ENCODE results near the gene SHB. TPM values are rescaled to one million over a fixed set of nuclear protein-coding genes. Genes with fewer than 3 reads are reported as not detected.
A peak's percentile ranks its signal among the peaks of the same experiment; 100 is the strongest.

The SHB gene
- total RNA-seq, 2 experiments from 2014 or later = 1.1 to 1.2 TPM

DNA sequence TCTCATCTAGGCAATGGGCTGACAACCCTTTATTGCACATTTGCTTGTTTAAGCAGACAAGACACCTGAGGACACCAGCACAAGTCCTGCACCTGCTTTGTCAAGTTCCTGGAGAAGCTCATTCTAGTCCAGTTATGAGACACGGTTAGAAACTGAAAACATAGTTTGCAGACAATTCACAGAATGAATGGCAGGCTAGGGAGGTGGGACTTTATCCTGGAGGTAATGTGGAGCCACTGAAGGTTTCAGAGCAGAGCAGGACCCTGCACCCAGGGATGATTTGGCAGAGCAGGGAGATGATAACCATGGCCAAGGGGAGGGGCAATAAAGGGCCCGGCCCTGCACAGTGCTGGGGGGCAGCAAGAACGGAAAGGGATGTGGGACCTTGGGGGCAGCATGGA lies 114.4 kb downstream of the SHB start:
- H3K9me3 Mint-ChIP-seq = no peaks in the 10 kb centered on the region
- TF ChIP-seq, protein P1, sequence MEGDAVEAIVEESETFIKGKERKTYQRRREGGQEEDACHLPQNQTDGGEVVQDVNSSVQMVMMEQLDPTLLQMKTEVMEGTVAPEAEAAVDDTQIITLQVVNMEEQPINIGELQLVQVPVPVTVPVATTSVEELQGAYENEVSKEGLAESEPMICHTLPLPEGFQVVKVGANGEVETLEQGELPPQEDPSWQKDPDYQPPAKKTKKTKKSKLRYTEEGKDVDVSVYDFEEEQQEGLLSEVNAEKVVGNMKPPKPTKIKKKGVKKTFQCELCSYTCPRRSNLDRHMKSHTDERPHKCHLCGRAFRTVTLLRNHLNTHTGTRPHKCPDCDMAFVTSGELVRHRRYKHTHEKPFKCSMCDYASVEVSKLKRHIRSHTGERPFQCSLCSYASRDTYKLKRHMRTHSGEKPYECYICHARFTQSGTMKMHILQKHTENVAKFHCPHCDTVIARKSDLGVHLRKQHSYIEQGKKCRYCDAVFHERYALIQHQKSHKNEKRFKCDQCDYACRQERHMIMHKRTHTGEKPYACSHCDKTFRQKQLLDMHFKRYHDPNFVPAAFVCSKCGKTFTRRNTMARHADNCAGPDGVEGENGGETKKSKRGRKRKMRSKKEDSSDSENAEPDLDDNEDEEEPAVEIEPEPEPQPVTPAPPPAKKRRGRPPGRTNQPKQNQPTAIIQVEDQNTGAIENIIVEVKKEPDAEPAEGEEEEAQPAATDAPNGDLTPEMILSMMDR (IDR thresholded peaks at IDR 0.05) = no peak
- H3K9me3 ChIP-seq (ENCODE audit: control insufficient read depth in 1 of 2, insufficient read depth in 1 of 2, low read length in 2 of 2) = no peaks in the 10 kb centered on the region
- H3K36me3 Mint-ChIP-seq (ENCODE audit: low read depth) = no peaks in the 10 kb centered on the region
- no peak overlapping the region for H3K4me3 ChIP-seq (ENCODE audit: low read length)
- DNase-seq (no peak), ATAC-seq (ENCODE audit: poor library complexity) (no peak)
- no peak overlapping the region for H3K27ac Mint-ChIP-seq
- H3K4me1 ChIP-seq (ENCODE audit: insufficient read depth, low read length) = no peaks in the 10 kb centered on the region
- no peaks in the 10 kb centered on the region for H3K27me3 ChIP-seq (ENCODE audit: control insufficient read depth in 1 of 2, insufficient read depth in 2 of 2, low read length in 2 of 2)
- H3K4me3 Mint-ChIP-seq = no peak overlapping the region
- no peak overlapping the region for H3K27ac ChIP-seq (ENCODE audit: low read depth in 1 of 2, low read length in 2 of 2)
- H3K27me3 Mint-ChIP-seq = no peaks in the 10 kb centered on the region
- H3K36me3 ChIP-seq (ENCODE audit: insufficient read depth, low read length) = no peaks in the 10 kb centered on the region
- ChIA-PET POLR2A (no interaction called here), CTCF (no interaction called here)
- intact Hi-C loops (cut with DNase I, micrococcal nuclease) = no loop called here
- H3K4me1 Mint-ChIP-seq (ENCODE audit: low read depth) = no peaks in the 10 kb centered on the region

DNA sequence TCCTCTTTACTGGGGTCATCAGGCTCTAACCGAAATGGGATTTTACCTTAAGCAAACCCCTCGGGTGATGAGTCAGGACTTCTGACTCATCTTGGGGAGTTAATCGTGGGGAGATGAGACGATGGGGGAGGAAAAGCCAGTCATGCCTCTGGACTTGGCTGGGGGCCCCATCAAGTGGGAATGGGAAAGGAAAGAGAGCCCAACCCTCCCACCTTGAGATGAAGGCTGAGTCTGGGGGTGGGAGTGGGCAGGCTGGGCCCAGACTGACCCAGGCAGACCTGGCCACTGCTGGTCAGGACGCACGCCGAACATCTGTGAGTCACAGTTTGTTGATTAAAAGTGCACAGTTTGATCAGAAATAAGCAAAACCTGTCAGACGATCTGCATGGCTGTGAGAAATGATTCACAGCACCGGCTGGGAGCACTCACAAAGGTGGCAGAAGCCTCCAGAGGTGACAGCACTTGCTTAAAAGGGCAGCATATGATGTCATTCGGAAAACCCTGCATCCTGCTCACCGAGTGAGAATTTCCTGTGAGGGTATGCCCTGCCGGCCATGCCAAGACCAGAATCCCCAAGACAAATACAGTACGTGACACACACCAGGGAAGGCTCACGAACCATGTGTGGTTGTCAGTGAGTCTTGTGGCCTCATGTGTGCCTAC lies 115.1 kb downstream of the SHB start:
- H3K9me3 ChIP-seq (ENCODE audit: control insufficient read depth in 1 of 2, insufficient read depth in 1 of 2, low read length in 2 of 2) = no peaks in the 10 kb centered on the region
- H3K27ac ChIP-seq (ENCODE audit: low read depth in 1 of 2, low read length in 2 of 2) = no peak overlapping the region
- H3K36me3 ChIP-seq (ENCODE audit: insufficient read depth, low read length) = no peaks in the 10 kb centered on the region
- no peaks in the 10 kb centered on the region for H3K27me3 Mint-ChIP-seq
- DNase-seq = peak in 4 of 14 experiments; percentile 15 to 40 (median 19)
- no peaks in the 10 kb centered on the region for H3K4me1 ChIP-seq (ENCODE audit: insufficient read depth, low read length)
- no peak overlapping the region for H3K27ac Mint-ChIP-seq
- H3K9me3 Mint-ChIP-seq = no peaks in the 10 kb centered on the region
- ATAC-seq (ENCODE audit: poor library complexity) = no peak
- CTCF ChIA-PET = no interaction called here
- intact Hi-C loops (cut with DNase I, micrococcal nuclease) = no loop called here
- no peak overlapping the region for H3K4me3 ChIP-seq (ENCODE audit: low read length)
- TF ChIP-seq, protein P1 (IDR thresholded peaks at IDR 0.05) = no peak
- H3K4me1 Mint-ChIP-seq (ENCODE audit: low read depth) = no peaks in the 10 kb centered on the region
- H3K36me3 Mint-ChIP-seq (ENCODE audit: low read depth) = no peaks in the 10 kb centered on the region
- POLR2A ChIA-PET = no interaction called here
- no peak overlapping the region for H3K4me3 Mint-ChIP-seq
- no peaks in the 10 kb centered on the region for H3K27me3 ChIP-seq (ENCODE audit: control insufficient read depth in 1 of 2, insufficient read depth in 2 of 2, low read length in 2 of 2)

DNA sequence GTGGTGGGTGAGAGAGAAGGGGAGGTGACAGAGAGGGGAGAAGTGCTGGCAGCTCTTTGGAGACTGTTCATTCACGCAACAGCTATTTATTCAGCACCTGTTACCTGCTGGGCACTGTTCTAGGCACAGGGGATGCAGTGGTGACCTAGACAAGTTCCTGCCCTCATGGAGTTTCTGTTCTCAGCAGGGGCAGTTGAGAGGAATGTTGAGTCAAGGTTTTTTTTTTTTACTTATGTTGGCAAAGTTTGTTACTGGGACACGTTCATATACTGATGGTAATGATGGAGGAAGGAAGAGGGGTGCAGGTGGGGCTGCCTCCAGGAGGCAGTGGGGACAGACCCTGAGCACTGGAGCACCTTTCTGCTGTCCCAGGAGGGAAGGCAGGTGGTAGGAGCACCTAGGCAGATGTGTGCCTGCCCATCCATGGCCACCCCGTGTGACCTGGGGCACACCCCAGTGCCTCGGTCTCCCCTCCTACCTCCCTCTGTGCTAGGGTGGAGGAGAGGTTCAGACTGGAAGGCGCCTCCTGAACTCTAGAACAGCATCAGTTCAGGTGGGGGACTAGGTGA lies 115.7 kb downstream of the SHB start:
- TF ChIP-seq, protein P1 (IDR thresholded peaks at IDR 0.05) = no peak
- Histone ChIP-seq H3K27me3 (ENCODE audit: control insufficient read depth in 1 of 2, insufficient read depth in 2 of 2, low read length in 2 of 2) (no peaks in the 10 kb centered on the region), H3K4me1 (ENCODE audit: insufficient read depth, low read length) (no peaks in the 10 kb centered on the region), H3K27ac (ENCODE audit: low read depth in 1 of 2, low read length in 2 of 2) (no peak overlapping the region), H3K36me3 (ENCODE audit: insufficient read depth, low read length) (no peaks in the 10 kb centered on the region), H3K4me3 (ENCODE audit: low read length) (no peak overlapping the region), H3K9me3 (ENCODE audit: control insufficient read depth in 1 of 2, insufficient read depth in 1 of 2, low read length in 2 of 2) (no peaks in the 10 kb centered on the region)
- DNase-seq = no peak
- no peak for ATAC-seq (ENCODE audit: poor library complexity)
- Mint-ChIP-seq H3K9me3 (no peaks in the 10 kb centered on the region), H3K4me1 (ENCODE audit: low read depth) (no peaks in the 10 kb centered on the region), H3K36me3 (ENCODE audit: low read depth) (no peaks in the 10 kb centered on the region), H3K27me3 (no peaks in the 10 kb centered on the region), H3K27ac (no peak overlapping the region), H3K4me3 (no peak overlapping the region)
- intact Hi-C loops (cut with DNase I, micrococcal nuclease) = no loop called here
- ChIA-PET POLR2A (no interaction called here), CTCF (no interaction called here)
